ENCODE results near the gene XPNPEP2.

- TF ChIP-seq, protein P1, sequence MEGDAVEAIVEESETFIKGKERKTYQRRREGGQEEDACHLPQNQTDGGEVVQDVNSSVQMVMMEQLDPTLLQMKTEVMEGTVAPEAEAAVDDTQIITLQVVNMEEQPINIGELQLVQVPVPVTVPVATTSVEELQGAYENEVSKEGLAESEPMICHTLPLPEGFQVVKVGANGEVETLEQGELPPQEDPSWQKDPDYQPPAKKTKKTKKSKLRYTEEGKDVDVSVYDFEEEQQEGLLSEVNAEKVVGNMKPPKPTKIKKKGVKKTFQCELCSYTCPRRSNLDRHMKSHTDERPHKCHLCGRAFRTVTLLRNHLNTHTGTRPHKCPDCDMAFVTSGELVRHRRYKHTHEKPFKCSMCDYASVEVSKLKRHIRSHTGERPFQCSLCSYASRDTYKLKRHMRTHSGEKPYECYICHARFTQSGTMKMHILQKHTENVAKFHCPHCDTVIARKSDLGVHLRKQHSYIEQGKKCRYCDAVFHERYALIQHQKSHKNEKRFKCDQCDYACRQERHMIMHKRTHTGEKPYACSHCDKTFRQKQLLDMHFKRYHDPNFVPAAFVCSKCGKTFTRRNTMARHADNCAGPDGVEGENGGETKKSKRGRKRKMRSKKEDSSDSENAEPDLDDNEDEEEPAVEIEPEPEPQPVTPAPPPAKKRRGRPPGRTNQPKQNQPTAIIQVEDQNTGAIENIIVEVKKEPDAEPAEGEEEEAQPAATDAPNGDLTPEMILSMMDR (IDR thresholded peaks at IDR 0.05) = no peak
- no peak for TF ChIP-seq POLR2A (IDR thresholded peaks at IDR 0.05)
These were observed 56.8 kb downstream of the XPNPEP2 start for GRCh38 chrX:129795584-129795983.
